Measurements from ENCODE around the gene RAI1. TPM values are rescaled to one million over a fixed set of nuclear protein-coding genes. Genes with fewer than 3 reads are reported as not detected.

Gene RAI1
- total and polyA plus RNA-seq, 10 donors: 5.4 to 61.9 (median 35.2) TPM

- Histone ChIP-seq H3K4me1 (peaks cover 14 to 68% (median 31%) of the 10 kb centered on the region in 6 donors), H3K27ac (peak overlapping the region in 1 of 8 donors; percentile 16), H3K4me3 (no peak overlapping the region), H3K36me3 (peaks cover 0 to 96% (median 63%) of the 10 kb centered on the region in 6 donors), H3K9me3 (no peaks in the 10 kb centered on the region), H3K27me3 (replicated peaks in 1 of 7) (no peaks in the 10 kb centered on the region)
- TF ChIP-seq POLR2A (IDR thresholded peaks at IDR 0.05) (no peak), POLR2AphosphoS5 (IDR thresholded peaks at IDR 0.05) (no peak), CTCF (IDR thresholded peaks at IDR 0.05 in 8 of 11, conservative IDR thresholded peaks at IDR 0.05 in 3 of 11) (no peak)
- WGBS, 5 donors: 84 to 89% (median 89%) methylated on average over 14 to 17 of the region's 17 CpGs
- DNase-seq: no peak
- intact Hi-C loops (cut with DNase I; ENCODE audit: low total_unique reads): loop anchor here (10.0 kb wide), 1 partner anchor 99 kb away; no protein-coding TSS in a partner anchor
Observed at GRCh38 chr17:17815436-17816200, 134.4 kb downstream of the RAI1 start.

- Histone ChIP-seq H3K36me3 (peaks cover 0 to 89% (median 59%) of the 10 kb centered on the region in 6 donors), H3K4me3 (no peak overlapping the region), H3K27me3 (replicated peaks in 1 of 7) (no peaks in the 10 kb centered on the region), H3K4me1 (peaks cover 14 to 66% (median 32%) of the 10 kb centered on the region in 6 donors), H3K27ac (no peak overlapping the region), H3K9me3 (no peaks in the 10 kb centered on the region)
- DNase-seq: no peak
- WGBS, 5 donors: 93 to 98% (median 97%) methylated on average over 9 to 22 of the region's 22 CpGs
- TF ChIP-seq CTCF (IDR thresholded peaks at IDR 0.05 in 8 of 11, conservative IDR thresholded peaks at IDR 0.05 in 3 of 11): no peak
- no peak for TF ChIP-seq POLR2A (IDR thresholded peaks at IDR 0.05)
- peak in 1 of 3 donors; percentile 60 for TF ChIP-seq POLR2AphosphoS5 (IDR thresholded peaks at IDR 0.05)
- intact Hi-C loops (cut with DNase I; ENCODE audit: low total_unique reads): loop anchor here (10.0 kb wide), 1 partner anchor 98 kb away; no protein-coding TSS in a partner anchor
Observed at GRCh38 chr17:17816240-17816814, 135.1 kb downstream of the RAI1 start.

- Histone ChIP-seq H3K27ac (no peak overlapping the region), H3K4me1 (peaks cover 11 to 66% (median 28%) of the 10 kb centered on the region in 6 donors), H3K27me3 (replicated peaks in 1 of 7) (no peaks in the 10 kb centered on the region), H3K4me3 (no peak overlapping the region), H3K36me3 (peaks cover 0 to 82% (median 56%) of the 10 kb centered on the region in 6 donors), H3K9me3 (no peaks in the 10 kb centered on the region)
- no peak for DNase-seq
- 91 to 95% (median 93%) methylated on average over 18 to 24 of the region's 24 CpGs for WGBS, 5 donors
- TF ChIP-seq POLR2A (IDR thresholded peaks at IDR 0.05): no peak
- no peak for TF ChIP-seq CTCF (IDR thresholded peaks at IDR 0.05 in 8 of 11, conservative IDR thresholded peaks at IDR 0.05 in 3 of 11)
- peak in 1 of 3 donors; percentile 52 for TF ChIP-seq POLR2AphosphoS5 (IDR thresholded peaks at IDR 0.05)
- intact Hi-C loops (cut with DNase I; ENCODE audit: low total_unique reads): loop anchor here (10.0 kb wide), 1 partner anchor 98 kb away; no protein-coding TSS in a partner anchor
Observed at GRCh38 chr17:17816831-17817551, 135.7 kb downstream of the RAI1 start.

All from spleen (tissue), 11 donors.